GM10248 (cell line): ENCODE results near the gene UBE2L3.

Experiments
- CTCF ChIA-PET: fragments of 300-600 bp; sonication (Branson Sonifier 250); formaldehyde crosslinking; extraction: SDS; loops from one replicate; lab custom pipeline; 2021; ENCODE audit warnings: antibody characterized with exemption; lab: Yijun Ruan, JAX
- POLR2A ChIA-PET: fragments of 350-650 bp; sonication (Branson Sonifier 250); formaldehyde crosslinking; extraction: SDS; loops from one replicate; lab custom pipeline; 2020; ENCODE audit warnings: antibody characterized with exemption; lab: Yijun Ruan, JAX
- DNase-seq: peaks from one replicate; pipeline ENCODE4 v3.0.0; 2012; ENCODE audit errors: extremely low spot score
- CTCF ChIP-seq: IDR thresholded peaks from 2 replicates; pipeline ENCODE4 v1.5.1; 2012; ENCODE audit warnings: mild to moderate bottlenecking, low read depth; ENCODE audit errors: extremely low read depth, missing control alignments, control extremely low read depth

The UBE2L3 gene

GRCh38 chr22:21622919-21623647, 55.6 kb downstream of the UBE2L3 start:
- ChIA-PET POLR2A (no interaction called here), CTCF (interaction anchor here (1.0 to 17.3 kb wide), 4 partner anchors 16 to 30 kb away, joined by 3 to 274 read pairs (median 4); partner anchors contain the start of gene SDF2L1)
- no peak for TF ChIP-seq CTCF
- DNase-seq = no peak

- POLR2A ChIA-PET = no interaction called here
- TF ChIP-seq CTCF = no peak
- CTCF ChIA-PET = interaction anchor here (1.0 to 17.3 kb wide), 4 partner anchors 13 to 31 kb away, joined by 3 to 274 read pairs (median 4); partner anchors contain the start of gene SDF2L1
- DNase-seq = no peak
Measured at GRCh38 chr22:21623648-21623970, 56.1 kb downstream of the UBE2L3 start.

- POLR2A ChIA-PET = no interaction called here
- CTCF ChIA-PET = interaction anchor here (0.9 to 17.3 kb wide), 4 partner anchors 10 to 21 kb away, joined by 3 to 274 read pairs (median 3); partner anchors contain the start of gene SDF2L1
- no peak for DNase-seq
- TF ChIP-seq CTCF = peak; percentile 51
Measured at GRCh38 chr22:21624120-21624879, 56.8 kb downstream of the UBE2L3 start.

- POLR2A ChIA-PET = no interaction called here
- no peak for TF ChIP-seq CTCF
- CTCF ChIA-PET = interaction anchor here (0.9 to 17.3 kb wide), 5 partner anchors 8 to 20 kb away, joined by 3 to 274 read pairs (median 3); partner anchors contain the start of gene SDF2L1
- no peak for DNase-seq
Measured at GRCh38 chr22:21624880-21625791, 57.6 kb downstream of the UBE2L3 start.

- no peak for DNase-seq
- POLR2A ChIA-PET = no interaction called here
- no peak for TF ChIP-seq CTCF
- CTCF ChIA-PET = interaction anchor here (1.4 to 17.3 kb wide), 2 partner anchors 9 to 19 kb away, joined by 3 to 274 read pairs; partner anchors contain the start of gene SDF2L1
Measured at GRCh38 chr22:21626073-21626734, 58.7 kb downstream of the UBE2L3 start.
